HL-60/S4 treated with retinoic acid at 250 ng/mL for 4 days and 3 days (cell line): ENCODE measurements around the gene GALNT2.

Source experiments
- in situ Hi-C: fragments of 300-500 bp; cut with MboI; formaldehyde crosslinking; loops from 2 replicates; pipeline ENCODE4 v1.7.0; 2022; ENCODE audit warnings: low sequenced_read_pairs

Gene GALNT2

GRCh38 chr1:230204842-230205241, 137.8 kb downstream of the GALNT2 start:
- in situ Hi-C loops = no loop called here

- in situ Hi-C loops = no loop called here
Measured at GRCh38 chr1:230205719-230206198, 138.7 kb downstream of the GALNT2 start.

GRCh38 chr1:230206207-230206606, 139.2 kb downstream of the GALNT2 start:
- in situ Hi-C loops = no loop called here

- in situ Hi-C loops = no loop called here
Measured at GRCh38 chr1:230206976-230207375, 139.9 kb downstream of the GALNT2 start.

GRCh38 chr1:230207598-230207997, 140.6 kb downstream of the GALNT2 start:
- in situ Hi-C loops = no loop called here

GRCh38 chr1:230208619-230209261, 141.7 kb downstream of the GALNT2 start:
- in situ Hi-C loops = no loop called here

- in situ Hi-C loops = no loop called here
Measured at GRCh38 chr1:230210326-230210980, 143.4 kb downstream of the GALNT2 start.

- in situ Hi-C loops = no loop called here
Measured at GRCh38 chr1:230210981-230211336, 143.9 kb downstream of the GALNT2 start.

- in situ Hi-C loops = no loop called here
Measured at GRCh38 chr1:230211436-230212145, 144.6 kb downstream of the GALNT2 start.

GRCh38 chr1:230212405-230212936, 145.4 kb downstream of the GALNT2 start:
- in situ Hi-C loops = no loop called here

GRCh38 chr1:230215031-230215430, 148.0 kb downstream of the GALNT2 start:
- in situ Hi-C loops = no loop called here

GRCh38 chr1:230215529-230215928, 148.5 kb downstream of the GALNT2 start:
- in situ Hi-C loops = no loop called here

GRCh38 chr1:230216896-230217295, 149.9 kb downstream of the GALNT2 start:
- in situ Hi-C loops = no loop called here

GRCh38 chr1:230218667-230219066, 151.6 kb downstream of the GALNT2 start:
- in situ Hi-C loops = no loop called here

- in situ Hi-C loops = no loop called here
Measured at GRCh38 chr1:230219174-230220067, 152.4 kb downstream of the GALNT2 start.

- in situ Hi-C loops = no loop called here
Measured at GRCh38 chr1:230220478-230220877, 153.4 kb downstream of the GALNT2 start.

GRCh38 chr1:230220907-230221306, 153.9 kb downstream of the GALNT2 start:
- in situ Hi-C loops = no loop called here

- in situ Hi-C loops = no loop called here
Measured at GRCh38 chr1:230222678-230223077, 155.6 kb downstream of the GALNT2 start.

GRCh38 chr1:230224101-230224960, 157.3 kb downstream of the GALNT2 start:
- in situ Hi-C loops = no loop called here
